ENCODE data around the gene ENTPD8.

Gene ENTPD8

GRCh38 chr9:137482094-137482781 lies 41.1 kb upstream of the ENTPD8 start:
- TF ChIP-seq TAF1 (IDR thresholded peaks at IDR 0.05; ENCODE audit: borderline replicate concordance, low read depth, low read length) (no peak), POLR2AphosphoS5 (IDR thresholded peaks at IDR 0.05; ENCODE audit: low read depth, low read length) (no peak), POLR2A (IDR thresholded peaks at IDR 0.05; ENCODE audit: low read depth, low read length) (no peak)
- DNase-seq (ENCODE audit: insufficient read length) (no peak), FAIRE-seq (no peak)

GRCh38 chr9:137480686-137481683 lies 39.8 kb upstream of the ENTPD8 start:
- DNase-seq (ENCODE audit: insufficient read length) (no peak), FAIRE-seq (no peak)
- TF ChIP-seq POLR2A (IDR thresholded peaks at IDR 0.05; ENCODE audit: low read depth, low read length) = no peak
- no peak for TF ChIP-seq POLR2AphosphoS5 (IDR thresholded peaks at IDR 0.05; ENCODE audit: low read depth, low read length)
- TF ChIP-seq TAF1 (IDR thresholded peaks at IDR 0.05; ENCODE audit: borderline replicate concordance, low read depth, low read length) = no peak

GRCh38 chr9:137479892-137480685 lies 38.9 kb upstream of the ENTPD8 start:
- no peak for DNase-seq (ENCODE audit: insufficient read length)
- FAIRE-seq = no peak
- TF ChIP-seq POLR2A (IDR thresholded peaks at IDR 0.05; ENCODE audit: low read depth, low read length) (no peak), TAF1 (IDR thresholded peaks at IDR 0.05; ENCODE audit: borderline replicate concordance, low read depth, low read length) (no peak), POLR2AphosphoS5 (IDR thresholded peaks at IDR 0.05; ENCODE audit: low read depth, low read length) (no peak)

GRCh38 chr9:137478962-137479861 lies 38.1 kb upstream of the ENTPD8 start:
- FAIRE-seq = no peak
- TF ChIP-seq POLR2AphosphoS5 (IDR thresholded peaks at IDR 0.05; ENCODE audit: low read depth, low read length) (no peak), POLR2A (IDR thresholded peaks at IDR 0.05; ENCODE audit: low read depth, low read length) (no peak), TAF1 (IDR thresholded peaks at IDR 0.05; ENCODE audit: borderline replicate concordance, low read depth, low read length) (no peak)
- no peak for DNase-seq (ENCODE audit: insufficient read length)

GRCh38 chr9:137478613-137478961 lies 37.4 kb upstream of the ENTPD8 start:
- FAIRE-seq (no peak), DNase-seq (ENCODE audit: insufficient read length) (no peak)
- TF ChIP-seq POLR2AphosphoS5 (IDR thresholded peaks at IDR 0.05; ENCODE audit: low read depth, low read length) (no peak), TAF1 (IDR thresholded peaks at IDR 0.05; ENCODE audit: borderline replicate concordance, low read depth, low read length) (no peak), POLR2A (IDR thresholded peaks at IDR 0.05; ENCODE audit: low read depth, low read length) (no peak)

GRCh38 chr9:137477778-137478612 lies 36.8 kb upstream of the ENTPD8 start:
- FAIRE-seq (no peak), DNase-seq (ENCODE audit: insufficient read length) (no peak)
- TF ChIP-seq POLR2AphosphoS5 (IDR thresholded peaks at IDR 0.05; ENCODE audit: low read depth, low read length) (no peak), TAF1 (IDR thresholded peaks at IDR 0.05; ENCODE audit: borderline replicate concordance, low read depth, low read length) (no peak), POLR2A (IDR thresholded peaks at IDR 0.05; ENCODE audit: low read depth, low read length) (no peak)

- no peak for TF ChIP-seq POLR2A (IDR thresholded peaks at IDR 0.05; ENCODE audit: low read depth, low read length)
- no peak for TF ChIP-seq TAF1 (IDR thresholded peaks at IDR 0.05; ENCODE audit: borderline replicate concordance, low read depth, low read length)
- TF ChIP-seq POLR2AphosphoS5 (IDR thresholded peaks at IDR 0.05; ENCODE audit: low read depth, low read length) = no peak
- DNase-seq (ENCODE audit: insufficient read length) = no peak
- FAIRE-seq = no peak
Observed at GRCh38 chr9:137476856-137477255, 35.7 kb upstream of the ENTPD8 start.

GRCh38 chr9:137475666-137476065 lies 34.5 kb upstream of the ENTPD8 start:
- FAIRE-seq (no peak), DNase-seq (ENCODE audit: insufficient read length) (no peak)
- TF ChIP-seq POLR2AphosphoS5 (IDR thresholded peaks at IDR 0.05; ENCODE audit: low read depth, low read length) = no peak
- TF ChIP-seq TAF1 (IDR thresholded peaks at IDR 0.05; ENCODE audit: borderline replicate concordance, low read depth, low read length) = no peak
- TF ChIP-seq POLR2A (IDR thresholded peaks at IDR 0.05; ENCODE audit: low read depth, low read length) = no peak

GRCh38 chr9:137474271-137474670 lies 33.1 kb upstream of the ENTPD8 start:
- DNase-seq (ENCODE audit: insufficient read length) = no peak
- no peak for FAIRE-seq
- TF ChIP-seq TAF1 (IDR thresholded peaks at IDR 0.05; ENCODE audit: borderline replicate concordance, low read depth, low read length) (no peak), POLR2A (IDR thresholded peaks at IDR 0.05; ENCODE audit: low read depth, low read length) (no peak), POLR2AphosphoS5 (IDR thresholded peaks at IDR 0.05; ENCODE audit: low read depth, low read length) (no peak)

Measured in GM12892 (cell line).